Body of pancreas (tissue), 4 donors: ENCODE results near the gene DBP. TPM values are rescaled to one million over a fixed set of nuclear protein-coding genes. Genes with fewer than 3 reads are reported as not detected.

Source experiments
- ATAC-seq: fragments of 150-250 bp; one replicate; pipeline ENCODE4 v1.9.1; 2016
- DNase-seq, 4 donors: peaks; one replicate each; pipeline ENCODE4 v3.0.0-alpha.2; 2019
- H3K27ac ChIP-seq, 4 donors: fragments of 200-600 bp; sonication (generic); 1 replicate in 3 of 4; 2 replicates in 1 of 4; pipeline versions ENCODE4 v1.5.1 to v1.6.1; 2016 to 2019; ENCODE audit warnings: mild to moderate bottlenecking in 1 of 4, mixed read lengths in 1 of 4, moderate library complexity in 1 of 4
- H3K27me3 ChIP-seq, 2 donors: fragments of 200-600 bp; sonication (generic); one replicate each; pipeline ENCODE4 v1.6.0; 2016; ENCODE audit warnings: mild to moderate bottlenecking in 1 of 2
- H3K36me3 ChIP-seq, 2 donors: fragments of 200-600 bp; sonication (generic); replicated peaks in 1 of 2; 2 replicates each; pipeline ENCODE4 v1.5.1; 2016; ENCODE audit warnings: low read depth in 2 of 2; ENCODE audit not compliant: insufficient read depth in 1 of 2
- H3K4me1 ChIP-seq: fragments of 200-600 bp; sonication (generic); one replicate; pipeline ENCODE4 v1.6.0; 2016
- H3K4me3 ChIP-seq, 2 donors: fragments of 200-600 bp; sonication (generic); 1 replicate in 1 of 2; 2 replicates in 1 of 2; pipeline ENCODE4 v1.5.1; 2016 to 2019
- H3K9me3 ChIP-seq, 3 donors: fragments of 200-600 bp; sonication (generic); 1 replicate in 2 of 3; 2 replicates in 1 of 3; pipeline ENCODE4 v1.5.1; 2016
- CTCF ChIP-seq, 7 experiments: fragments of 450-650 bp in 4 of 7; fragments of 200-600 bp in 3 of 7; sonication (generic) in 3 of 7; IDR thresholded peaks; one replicate each; pipeline ENCODE4 v1.5.1; 2016 to 2019; ENCODE audit warnings: antibody characterized with exemption in 7 of 7
- POLR2A ChIP-seq, 3 donors: fragments of 450-650 bp; IDR thresholded peaks; one replicate each; pipeline ENCODE4 v1.6.1; 2016; ENCODE audit warnings: antibody characterized with exemption in 3 of 3, mild to moderate bottlenecking in 2 of 3
- WGBS, 2 donors: methylation state at CpG; one replicate each; pipeline ENCODE4 v1.1.5; 2017; 5-methylcytosine and 5-hydroxymethylcytosine counted together
- intact Hi-C: fragments of 100-400 bp; cut with DNase I; formaldehyde crosslinking; loops from one replicate; pipeline ENCODE4 v1.15.1; 2023
- total RNA-seq, 2 donors: library from RNA; depleted of rRNA; stranded (reverse); fragments of >200 nt; gene quantifications; one replicate each; pipeline ENCODE4 v1.1.0, GENCODE V29; 2016

Gene DBP
- total RNA-seq, 2 donors from 2014 or later = 2.0 to 4.9 TPM

- H3K36me3 ChIP-seq = no peaks in the 10 kb centered on the region
- TF ChIP-seq CTCF (IDR thresholded peaks at IDR 0.05) (no peak), POLR2A (IDR thresholded peaks at IDR 0.05) (no peak)
- intact Hi-C loops = no loop called here
- no peak overlapping the region for H3K4me3 ChIP-seq
- no peaks in the 10 kb centered on the region for H3K9me3 ChIP-seq
- DNase-seq = no peak
- no peak overlapping the region for H3K27ac ChIP-seq
- 65 to 76% methylated on average over 7 to 9 of the region's 9 CpGs for WGBS, 2 donors
- H3K4me1 ChIP-seq = no peaks in the 10 kb centered on the region
- H3K27me3 ChIP-seq = no peaks in the 10 kb centered on the region
- ATAC-seq = no peak
These were observed 34.2 kb downstream of the DBP start for GRCh38 chr19:48603001-48603400.

GRCh38 chr19:48600679-48601417 lies 36.3 kb downstream of the DBP start:
- ATAC-seq = no peak
- intact Hi-C loops = no loop called here

GRCh38 chr19:48598996-48599700 lies 38.0 kb downstream of the DBP start:
- DNase-seq (no peak), ATAC-seq (no peak)
- intact Hi-C loops = loop anchor here (10.0 kb wide), 1 partner anchor 284 kb away; no protein-coding TSS in a partner anchor
- Histone ChIP-seq H3K9me3 (no peaks in the 10 kb centered on the region), H3K4me3 (no peak overlapping the region), H3K4me1 (no peaks in the 10 kb centered on the region), H3K27ac (no peak overlapping the region), H3K36me3 (no peaks in the 10 kb centered on the region), H3K27me3 (no peaks in the 10 kb centered on the region)
- TF ChIP-seq POLR2A (IDR thresholded peaks at IDR 0.05) (no peak), CTCF (IDR thresholded peaks at IDR 0.05) (no peak)
- 54 to 56% methylated on average over 14 to 26 of the region's 30 CpGs for WGBS, 2 donors

More at GRCh38 chr19:48600679-48601417, 36.3 kb downstream of the DBP start:
- WGBS, 2 donors = 74 to 78% methylated on average over 8 to 19 of the region's 21 CpGs
- no peak for DNase-seq
- Histone ChIP-seq H3K4me3 (no peak overlapping the region), H3K9me3 (no peaks in the 10 kb centered on the region), H3K36me3 (no peaks in the 10 kb centered on the region), H3K27ac (no peak overlapping the region), H3K27me3 (no peaks in the 10 kb centered on the region), H3K4me1 (no peaks in the 10 kb centered on the region)
- TF ChIP-seq CTCF (IDR thresholded peaks at IDR 0.05) = no peak
- TF ChIP-seq POLR2A (IDR thresholded peaks at IDR 0.05) = no peak

GRCh38 chr19:48596679-48597465 lies 40.3 kb downstream of the DBP start:
- Histone ChIP-seq H3K27me3 (no peaks in the 10 kb centered on the region), H3K4me3 (no peak overlapping the region), H3K4me1 (no peaks in the 10 kb centered on the region), H3K9me3 (no peaks in the 10 kb centered on the region), H3K27ac (no peak overlapping the region), H3K36me3 (no peaks in the 10 kb centered on the region)
- ATAC-seq = no peak
- intact Hi-C loops = loop anchor here (10.0 kb wide), 1 partner anchor 282 kb away; no protein-coding TSS in a partner anchor
- no peak for DNase-seq
- 68 to 75% methylated on average over 31 to 39 of the region's 39 CpGs for WGBS, 2 donors
- TF ChIP-seq CTCF (IDR thresholded peaks at IDR 0.05) (no peak), POLR2A (IDR thresholded peaks at IDR 0.05) (no peak)
